Measurements from ENCODE around the gene PHACTR3. TPM values are rescaled to one million over a fixed set of nuclear protein-coding genes. Genes with fewer than 3 reads are reported as not detected.

The PHACTR3 gene
- total RNA-seq, 1 experiment from 2014 or later, result not detected

- H3K14ac ChIP-seq (ENCODE audit: insufficient read depth, low read length), result no peak overlapping the region
- H2AFZ ChIP-seq (ENCODE audit: low read length), result no peak overlapping the region
- Mint-ChIP-seq H3K4me3 (no peak overlapping the region), H3K9me3 (peaks cover 0 to under 1% of the 10 kb centered on the region in 2 experiments; a peak in 1 of 5 replicates), H3K27ac (no peak overlapping the region), H3K27me3 (ENCODE audit: low read depth) (peaks cover 51% of the 10 kb centered on the region), H3K36me3 (ENCODE audit: insufficient read depth in 1 of 3, low read depth in 3 of 3) (no peaks in the 10 kb centered on the region), H3K4me1 (peaks cover 11 to 14% of the 10 kb centered on the region in 2 experiments)
- H3T11ph ChIP-seq (ENCODE audit: low read length), result no peak overlapping the region
- H2BK12ac ChIP-seq (ENCODE audit: insufficient read length, low read depth, low read length), result no peak overlapping the region
- H2AK5ac ChIP-seq (ENCODE audit: insufficient read length, low read length), result no peak overlapping the region
- H4K20me1 ChIP-seq (ENCODE audit: control insufficient read depth, insufficient read depth, insufficient read length), result no peaks in the 10 kb centered on the region
- H3K18ac ChIP-seq (ENCODE audit: insufficient read length, low read depth, low read length), result no peak overlapping the region
- no peak for DNase-seq
- no peaks in the 10 kb centered on the region; the same call in 1 of the 2 replicates for H3K27me3 ChIP-seq (ENCODE audit: insufficient read depth, low read length)
- no peak overlapping the region for H2BK120ac ChIP-seq (ENCODE audit: low read depth, low read length, poor library complexity, severe bottlenecking)
- H2BK20ac ChIP-seq (ENCODE audit: low read depth, low read length, poor library complexity, severe bottlenecking), result no peak overlapping the region
- H3K27ac ChIP-seq (ENCODE audit: insufficient read length, low read depth, low read length), result no peak overlapping the region
- TF ChIP-seq CTCF (conservative IDR thresholded peaks at IDR 0.05), result no peak
- H2BK5ac ChIP-seq (ENCODE audit: insufficient read length, low read length), result no peak overlapping the region
- H3K79me2 ChIP-seq (ENCODE audit: insufficient read depth, low read length), result no peaks in the 10 kb centered on the region
- H3K9me3 ChIP-seq (ENCODE audit: control insufficient read depth, low read depth, low read length), result no peaks in the 10 kb centered on the region
- H3K79me1 ChIP-seq (ENCODE audit: insufficient read depth, low read depth, low read length, poor library complexity, severe bottlenecking), result no peaks in the 10 kb centered on the region
- no peak overlapping the region for H3K9ac ChIP-seq (ENCODE audit: extremely low read depth, insufficient read length, low read length)
- H3K56ac ChIP-seq (ENCODE audit: insufficient read length, low read depth, low read length), result no peak overlapping the region
- H4K8ac ChIP-seq (replicated peaks; ENCODE audit: insufficient read length, low read depth, low read length), result no peak overlapping the region
- H3K23ac ChIP-seq (ENCODE audit: insufficient read length, low read depth, low read length), result no peak overlapping the region
- no peak overlapping the region for H3K4me2 ChIP-seq (ENCODE audit: insufficient read depth, insufficient read length, low read length)
- no peak overlapping the region for H4K5ac ChIP-seq (ENCODE audit: insufficient read length, low read depth, low read length)
- no peaks in the 10 kb centered on the region for H3K23me2 ChIP-seq (ENCODE audit: insufficient read length, low read depth, low read length, poor library complexity, severe bottlenecking)
- no peak overlapping the region for H3K4ac ChIP-seq (ENCODE audit: low read depth, low read length)
- no CpG with 5 or more reads among the region's 5 CpGs for WGBS (ENCODE audit: extremely low coverage, insufficient read length, low lambda C conversion rate)
- no peaks in the 10 kb centered on the region for H3K4me1 ChIP-seq (ENCODE audit: insufficient read depth, low read length)
- no peak overlapping the region for H2BK15ac ChIP-seq (ENCODE audit: low read depth, low read length)
- H4K91ac ChIP-seq (ENCODE audit: insufficient read length, low read depth, low read length), result no peak overlapping the region
Observed at GRCh38 chr20:59839400-59839799, 235.1 kb downstream of the PHACTR3 start.

Measured in H9 (cell line).